ENCODE measurements around the gene PRR13. TPM values are rescaled to one million over a fixed set of nuclear protein-coding genes. Genes with fewer than 3 reads are reported as not detected.

The PRR13 gene
- total and polyA plus RNA-seq, 2 of the 8 experiments (the other 6 are each of a cell fraction or from before 2014, with no cell fraction given): 82.9 to 185 TPM

- Histone ChIP-seq H3K18ac (ENCODE audit: extremely low read depth, low read length) (peak within 1 kb of the TSS; percentile 95), H4K20me1 (replicated peaks in 1 of 2; ENCODE audit: control insufficient read depth in 1 of 2, insufficient read depth in 2 of 2, low read length in 2 of 2) (peaks cover 25 to 27% of the 10 kb centered on the region in 2 experiments), H2BK20ac (ENCODE audit: low read length) (no peak within 1 kb of the TSS), H2AK5ac (ENCODE audit: low read depth, low read length) (0 out of 2 replicates have a peak within 1 kb of the TSS, but pooled peaks have one; percentile 90), H3K27ac (ENCODE audit: low read depth, low read length) (peak within 1 kb of the TSS; percentile 96), H4K8ac (ENCODE audit: extremely low read depth, insufficient read depth, low read length) (peak within 1 kb of the TSS; percentile 99; the same call in 1 of the 2 replicates), H3K23ac (ENCODE audit: insufficient read length) (no peak within 1 kb of the TSS), H3K4ac (replicated peaks; ENCODE audit: insufficient read length, low read depth, low read length) (peak within 1 kb of the TSS; percentile 99), H2BK120ac (replicated peaks; ENCODE audit: low read depth, low read length) (no peak within 1 kb of the TSS), H3K36me3 (ENCODE audit: control insufficient read depth in 2 of 4, insufficient read depth in 4 of 4, low read length in 3 of 4) (peaks cover 24 to 35% (median 27%) of the 10 kb centered on the region in 4 experiments), H3K14ac (ENCODE audit: insufficient read length) (no peak within 1 kb of the TSS), H3K4me3 (ENCODE audit: extremely low read depth in 1 of 4, insufficient read depth in 2 of 4, low read depth in 3 of 4, low read length in 4 of 4) (peak within 1 kb of the TSS; percentile 89 to 99 (median 94)), H2AFZ (ENCODE audit: low read length) (no peak within 1 kb of the TSS), H2BK12ac (ENCODE audit: low read depth, low read length) (no peak within 1 kb of the TSS), H2BK5ac (ENCODE audit: low read depth, low read length) (peak within 1 kb of the TSS; percentile 97), H3K9me3 (ENCODE audit: insufficient read depth in 2 of 2, low read depth in 1 of 2, low read length in 1 of 2) (no peaks in the 10 kb centered on the region), H2BK15ac (ENCODE audit: low read length) (no peak within 1 kb of the TSS), H3K4me1 (replicated peaks in 1 of 4; ENCODE audit: control insufficient read depth in 3 of 4, insufficient read depth in 4 of 4, low read length in 3 of 4) (peaks cover 0 to 8% (median 1%) of the 10 kb centered on the region in 4 experiments; a peak in 3 of 7 replicates), H3K79me2 (ENCODE audit: control insufficient read depth in 1 of 2, insufficient read depth in 2 of 2, low read length in 2 of 2) (peaks cover 21 to 42% of the 10 kb centered on the region in 2 experiments), H4K5ac (ENCODE audit: insufficient read length, low read depth, low read length) (peak within 1 kb of the TSS; percentile 98), H3K23me2 (ENCODE audit: low read depth, low read length) (peaks cover 7% of the 10 kb centered on the region), H3K9ac (replicated peaks in 1 of 4; ENCODE audit: extremely low read depth in 1 of 4, low read depth in 3 of 4, low read length in 3 of 4) (peak within 1 kb of the TSS; percentile 90 to 99 (median 94)), H3K56ac (replicated peaks; ENCODE audit: insufficient read length, low read depth, low read length) (peak within 1 kb of the TSS; percentile 99), H3K4me2 (ENCODE audit: insufficient read depth in 1 of 2, low read depth in 2 of 2, low read length in 2 of 2) (peak within 1 kb of the TSS; percentile 73 to 81), H4K91ac (replicated peaks; ENCODE audit: insufficient read length, low read length) (peak within 1 kb of the TSS; percentile 91), H3K27me3 (replicated peaks in 1 of 4; ENCODE audit: control insufficient read depth in 3 of 4, extremely low read depth in 1 of 4, insufficient read depth in 3 of 4, low read length in 3 of 4) (no peaks in the 10 kb centered on the region), H3K79me1 (ENCODE audit: low read depth, low read length) (peaks cover 7% of the 10 kb centered on the region; the same call in 1 of the 2 replicates)
- DNase-seq (ENCODE audit: low read depth in 1 of 2, low spot score in 2 of 2) (peak; percentile 92 to 98), FAIRE-seq (peak; percentile 39)
- ChIA-PET POLR2A (ENCODE audit: partially characterized antibody) (interaction anchor here (0.6 to 57.6 kb wide), 10 partner anchors 8 to 130 kb away, joined by 3 to 3397 read pairs (median 4); partner anchors contain the start of genes AAAS, MAP3K12, NPFF and PRR13), CTCF (ENCODE audit: partially characterized antibody) (interaction anchor here (0.6 to 1.9 kb wide), 7 partner anchors 9 to 177 kb away, joined by 3 to 6 read pairs (median 3); partner anchors contain the start of gene AAAS)
- WGBS, 2 experiments (ENCODE audit: extremely low coverage in 1 of 2, insufficient coverage in 1 of 2, insufficient read length in 1 of 2, insufficient replicate concordance in 2 of 2, low coverage in 1 of 2, low lambda C conversion rate in 2 of 2, missing lambda C conversion rate in 1 of 2): 2% methylated on average over 24 of the region's 32 CpGs; no CpG with 5 or more reads in 1 of the 2 experiments
- TF ChIP-seq HDAC2 (IDR thresholded peaks at IDR 0.05; ENCODE audit: borderline replicate concordance in 1 of 2, low read depth in 2 of 2, low read length in 2 of 2) (no peak), SRF (IDR thresholded peaks at IDR 0.05; ENCODE audit: low read depth, low read length) (no peak), TEAD4 (IDR thresholded peaks at IDR 0.05; ENCODE audit: low read depth, low read length) (no peak; the same call in 1 of the 2 replicates), TCF12 (IDR thresholded peaks at IDR 0.05; ENCODE audit: low read depth, low read length) (no peak), KDM4A (IDR thresholded peaks at IDR 0.05; ENCODE audit: low read depth, low read length, severe bottlenecking) (no peak), RNF2 (IDR thresholded peaks at IDR 0.05; ENCODE audit: borderline replicate concordance, low read depth, low read length, missing control alignments, poor library complexity, severe bottlenecking) (no peak), RFX5 (IDR thresholded peaks at IDR 0.05; ENCODE audit: borderline replicate concordance, low read depth, low read length) (no peak), GABPA (IDR thresholded peaks at IDR 0.05; ENCODE audit: borderline replicate concordance, insufficient read depth, low read length) (peak; percentile 90; the same call in 1 of the 2 replicates), NRF1 (IDR thresholded peaks at IDR 0.05; ENCODE audit: low read depth, low read length) (peak; percentile 18; the same call in 1 of the 2 replicates), NANOG (IDR thresholded peaks at IDR 0.05; ENCODE audit: insufficient read depth, low read depth, low read length, poor library complexity, severe bottlenecking) (peak; percentile 13)
- TF ChIP-seq, protein P1, sequence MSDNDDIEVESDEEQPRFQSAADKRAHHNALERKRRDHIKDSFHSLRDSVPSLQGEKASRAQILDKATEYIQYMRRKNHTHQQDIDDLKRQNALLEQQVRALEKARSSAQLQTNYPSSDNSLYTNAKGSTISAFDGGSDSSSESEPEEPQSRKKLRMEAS (IDR thresholded peaks at IDR 0.05): peak; percentile 74
Observed at GRCh38 chr12:53451661-53452158, 10.2 kb downstream of the PRR13 start, which contains the start of gene PCBP2. Gene PCBP2, plus strand, starts transcription at chr12:53452102. Its CDS starts 2,699 bp downstream, at chr12:53454801.
